H1 (cell line): Measurements from ENCODE around the gene RPUSD4. TPM values are rescaled to one million over a fixed set of nuclear protein-coding genes. Genes with fewer than 3 reads are reported as not detected.

ENCODE experiments used
- CTCF ChIA-PET: fragments of 300-600 bp; sonication (Branson Sonifier 250); formaldehyde crosslinking; loops from one replicate; lab custom pipeline; 2021; ENCODE audit not compliant: partially characterized antibody; lab: Charles Lee
- POLR2A ChIA-PET: fragments of 300-600 bp; sonication (Branson Sonifier 250); formaldehyde crosslinking; loops from one replicate; lab custom pipeline; 2021; ENCODE audit warnings: inconsistent platforms; ENCODE audit not compliant: partially characterized antibody; lab: Charles Lee
- DNase-seq, 2 experiments: peaks; one replicate each; pipeline versions ENCODE4 v3.0.0 to v3.0.0-alpha.2; 2010 to 2022; ENCODE audit warnings: low spot score in 2 of 2, low read depth in 1 of 2, mixed read lengths in 1 of 2
- FAIRE-seq: peaks from 2 replicates; lab custom pipeline; 2011; peaks lifted over from hg19 to GRCh38; lab: Jason Lieb, UNC
- H2AFZ ChIP-seq: 2 replicates; pipeline ENCODE4 v1.8.1; 2012; ENCODE audit warnings: low read length, inconsistent platforms
- H2AK5ac ChIP-seq: 2 replicates; pipeline ENCODE4 v1.6.1; 2013; ENCODE audit warnings: low read depth, low read length
- H2BK120ac ChIP-seq: replicated peaks from 2 replicates; pipeline ENCODE3; 2013; ENCODE audit warnings: low read depth, low read length, inconsistent platforms
- H2BK12ac ChIP-seq: 2 replicates; pipeline ENCODE4 v1.6.1; 2013; ENCODE audit warnings: low read depth, low read length
- H2BK15ac ChIP-seq: 2 replicates; pipeline ENCODE4 v1.6.1; 2013; ENCODE audit warnings: low read length
- H2BK20ac ChIP-seq: 2 replicates; pipeline ENCODE4 v1.6.1; 2013; ENCODE audit warnings: low read length
- H2BK5ac ChIP-seq: 2 replicates; pipeline ENCODE4 v1.6.1; 2013; ENCODE audit warnings: low read depth, low read length
- H3K14ac ChIP-seq: 2 replicates; pipeline ENCODE4 v1.6.1; 2013; ENCODE audit warnings: inconsistent platforms; ENCODE audit not compliant: insufficient read length
- H3K18ac ChIP-seq: 2 replicates; pipeline ENCODE4 v1.6.1; 2013; ENCODE audit warnings: low read length; ENCODE audit errors: extremely low read depth
- H3K23ac ChIP-seq: 2 replicates; pipeline ENCODE4 v1.6.1; 2013; ENCODE audit warnings: inconsistent platforms; ENCODE audit not compliant: insufficient read length
- H3K23me2 ChIP-seq: 2 replicates; pipeline ENCODE4 v1.6.1; 2013; ENCODE audit warnings: low read depth, low read length
- H3K27ac ChIP-seq: 2 replicates; pipeline ENCODE4 v1.6.1; 2011; ENCODE audit warnings: low read depth, low read length, inconsistent platforms
- H3K27me3 ChIP-seq, 4 experiments: replicated peaks in 1 of 4; 1 replicate in 1 of 4; 2 replicates in 3 of 4; pipeline versions ENCODE4 v1.6.1 to v1.8.1; 2011 to 2013; ENCODE audit warnings: low read length in 3 of 4, mild to moderate bottlenecking in 3 of 4, inconsistent platforms in 2 of 4, mixed read lengths in 2 of 4, moderate library complexity in 1 of 4; ENCODE audit not compliant: control insufficient read depth in 3 of 4, insufficient read depth in 3 of 4; ENCODE audit errors: extremely low read depth in 1 of 4
- H3K36me3 ChIP-seq, 4 experiments: 2 replicates each; pipeline versions ENCODE4 v1.6.1 to v1.8.1; 2011 to 2013; ENCODE audit warnings: mild to moderate bottlenecking in 4 of 4, low read length in 3 of 4, moderate library complexity in 2 of 4, control low read depth in 1 of 4, inconsistent platforms in 1 of 4; ENCODE audit not compliant: insufficient read depth in 4 of 4, control insufficient read depth in 2 of 4
- H3K4ac ChIP-seq: replicated peaks from 2 replicates; pipeline ENCODE3; 2013; ENCODE audit warnings: low read length, low read depth, mixed read lengths, inconsistent platforms; ENCODE audit not compliant: insufficient read length
- H3K4me1 ChIP-seq, 4 experiments: replicated peaks in 1 of 4; 1 replicate in 1 of 4; 2 replicates in 3 of 4; pipeline versions ENCODE4 v1.6.1 to v1.8.1; 2011 to 2013; ENCODE audit warnings: low read length in 3 of 4, inconsistent platforms in 2 of 4, mixed read lengths in 1 of 4; ENCODE audit not compliant: insufficient read depth in 4 of 4, control insufficient read depth in 3 of 4
- H3K4me2 ChIP-seq, 2 experiments: 2 replicates each; pipeline versions ENCODE4 v1.6.1 to v1.8.1; 2011 to 2013; ENCODE audit warnings: low read depth in 2 of 2, low read length in 2 of 2, control low read depth in 1 of 2, inconsistent platforms in 1 of 2, mild to moderate bottlenecking in 1 of 2; ENCODE audit not compliant: insufficient read depth in 1 of 2
- H3K4me3 ChIP-seq, 4 experiments: fragments of 200-600, 300-600 bp in 1 of 4; sonication (generic), shearing (Covaris generic), sonication (Bioruptor Twin) in 1 of 4; 2 replicates each; pipeline versions ENCODE4 v1.5.1 to v1.8.1; 2011 to 2016; ENCODE audit warnings: low read length in 4 of 4, low read depth in 3 of 4, control low read depth in 2 of 4, inconsistent platforms in 2 of 4, mild to moderate bottlenecking in 2 of 4, mixed read lengths in 1 of 4, moderate library complexity in 1 of 4; ENCODE audit not compliant: insufficient read depth in 2 of 4; ENCODE audit errors: extremely low read depth in 1 of 4
- H3K56ac ChIP-seq: replicated peaks from 2 replicates; pipeline ENCODE3; 2013; ENCODE audit warnings: low read depth, mild to moderate bottlenecking, mixed read lengths, low read length, inconsistent platforms; ENCODE audit not compliant: insufficient read length
- H3K79me1 ChIP-seq: 2 replicates; pipeline ENCODE4 v1.6.1; 2013; ENCODE audit warnings: low read depth, low read length, control low read depth
- H3K79me2 ChIP-seq, 2 experiments: 2 replicates each; pipeline versions ENCODE4 v1.6.1 to v1.8.1; 2012 to 2013; ENCODE audit warnings: low read length in 2 of 2, mild to moderate bottlenecking in 2 of 2, inconsistent platforms in 1 of 2; ENCODE audit not compliant: insufficient read depth in 2 of 2, control insufficient read depth in 1 of 2
- H3K9ac ChIP-seq, 4 experiments: replicated peaks in 1 of 4; 1 replicate in 1 of 4; 2 replicates in 3 of 4; pipeline versions ENCODE4 v1.6.1 to v1.8.1; 2011 to 2013; ENCODE audit warnings: low read depth in 3 of 4, low read length in 3 of 4, control low read depth in 2 of 4, mild to moderate bottlenecking in 2 of 4, moderate library complexity in 2 of 4, inconsistent platforms in 1 of 4; ENCODE audit errors: extremely low read depth in 1 of 4
- H3K9me3 ChIP-seq, 2 experiments: 2 replicates each; pipeline versions ENCODE4 v1.6.1 to v1.8.1; 2012 to 2013; ENCODE audit warnings: mild to moderate bottlenecking in 2 of 2, moderate library complexity in 2 of 2, control low read depth in 1 of 2, inconsistent platforms in 1 of 2, low read depth in 1 of 2, low read length in 1 of 2, mixed read lengths in 1 of 2; ENCODE audit not compliant: insufficient read depth in 2 of 2
- H4K20me1 ChIP-seq, 2 experiments: replicated peaks in 1 of 2; 2 replicates each; pipeline versions ENCODE3 to v1.8.1; 2011 to 2013; ENCODE audit warnings: inconsistent platforms in 2 of 2, low read length in 2 of 2, mild to moderate bottlenecking in 1 of 2; ENCODE audit not compliant: insufficient read depth in 2 of 2, control insufficient read depth in 1 of 2
- H4K5ac ChIP-seq: 2 replicates; pipeline ENCODE4 v1.6.1; 2013; ENCODE audit warnings: low read length, low read depth, mixed read lengths, inconsistent platforms; ENCODE audit not compliant: insufficient read length
- H4K8ac ChIP-seq: 2 replicates; pipeline ENCODE4 v1.8.0; 2013; ENCODE audit warnings: mild to moderate bottlenecking, moderate library complexity, low read length, inconsistent platforms; ENCODE audit not compliant: insufficient read depth; ENCODE audit errors: extremely low read depth
- H4K91ac ChIP-seq: replicated peaks from 2 replicates; pipeline ENCODE3; 2013; ENCODE audit warnings: low read length, mixed read lengths, inconsistent platforms; ENCODE audit not compliant: insufficient read length
- E2F6 ChIP-seq: IDR thresholded peaks from 2 replicates; pipeline ENCODE4 v1.6.1; 2012; ENCODE audit warnings: inconsistent platforms
- EZH2 ChIP-seq: fragments of 200-600 bp; sonication (generic); IDR thresholded peaks from 2 replicates; pipeline ENCODE4 v1.7.1; 2012; ENCODE audit warnings: low read depth, mild to moderate bottlenecking, moderate library complexity, low read length, inconsistent platforms; ENCODE audit not compliant: severe bottlenecking
- RAD21 ChIP-seq, 2 experiments: IDR thresholded peaks in 1 of 2; conservative IDR thresholded peaks in 1 of 2; 2 replicates each; pipeline ENCODE4 v1.6.1; 2011; ENCODE audit warnings: low read depth in 2 of 2, low read length in 2 of 2, improper control_type of control experiment in 1 of 2, inconsistent platforms in 1 of 2, mild to moderate bottlenecking in 1 of 2, moderate library complexity in 1 of 2
- RNF2 ChIP-seq: fragments of 200-900, 300-1000 bp; sonication (generic); IDR thresholded peaks from 2 replicates; pipeline ENCODE4 v1.7.1; 2016; ENCODE audit warnings: borderline replicate concordance, low read depth, mild to moderate bottlenecking, antibody characterized with exemption, low read length; ENCODE audit not compliant: poor library complexity, severe bottlenecking; ENCODE audit errors: missing control alignments
- WGBS, 2 experiments: shearing (Covaris generic) in 1 of 2; methylation state at CpG; one replicate each; pipeline versions ENCODE4 v1.1.6 to v1.1.7; 2013 to 2015; ENCODE audit warnings: low lambda C conversion rate in 2 of 2, mixed read lengths in 2 of 2, inconsistent platforms in 1 of 2, low coverage in 1 of 2, missing lambda C conversion rate in 1 of 2; ENCODE audit not compliant: insufficient replicate concordance in 2 of 2, insufficient coverage in 1 of 2, insufficient read length in 1 of 2; ENCODE audit errors: extremely low coverage in 1 of 2, missing lambda C conversion rate in 1 of 2; 5-methylcytosine and 5-hydroxymethylcytosine counted together
- polyA plus RNA-seq, 7 experiments: library from polyadenylated mRNA; depleted of rRNA in 3 of 7; stranded (reverse) in 5 of 7; unstranded in 2 of 7; fragments of >200 nt in 5 of 7; fragments of 200-250 nt in 2 of 7; gene quantifications; 1 replicate in 5 of 7; 2 replicates in 1 of 7; 4 replicates in 1 of 7; pipeline versions ENCODE4 v1.2.1 to v1.2.3, GENCODE V29; 2011 to 2013; ENCODE audit warnings: missing spikeins in 2 of 7, mixed read lengths in 2 of 7
- total RNA-seq: library from RNA; stranded (reverse); fragmentation: NEBNext Ultra II Directional; extraction: Animal tissue kit (Norgen Biotek cat#: 25700); gene quantifications from 2 replicates; pipeline ENCODE4 v1.2.1, GENCODE V29; 2021

The RPUSD4 gene
- total and polyA plus RNA-seq, 2 of the 8 experiments (the other 6 are each of a cell fraction or from before 2014, with no cell fraction given), result 36.1 to 50.7 TPM

GRCh38 chr11:126207896-126208295, 3.6 kb downstream of the RPUSD4 start:
- Histone ChIP-seq H3K4me1 (peaks cover 0 to 10% (median 3%) of the 10 kb centered on the region in 4 experiments; a peak in 2 of 7 replicates), H4K91ac (no peak overlapping the region), H3K36me3 (peaks cover 19 to 62% (median 44%) of the 10 kb centered on the region in 4 experiments), H3K79me1 (peaks cover 10% of the 10 kb centered on the region), H3K23ac (no peak overlapping the region), H3K18ac (no peak overlapping the region), H3K14ac (no peak overlapping the region), H3K4me2 (no peak overlapping the region), H2BK12ac (no peak overlapping the region), H2BK5ac (no peak overlapping the region), H3K27me3 (no peaks in the 10 kb centered on the region), H3K4me3 (no peak overlapping the region), H4K5ac (no peak overlapping the region), H2BK15ac (no peak overlapping the region), H3K79me2 (peaks cover 0 to 30% of the 10 kb centered on the region in 2 experiments; a peak in 3 of 4 replicates), H3K56ac (no peak overlapping the region), H2AFZ (no peak overlapping the region), H3K23me2 (peaks cover 7% of the 10 kb centered on the region; the same call in 1 of the 2 replicates), H2AK5ac (no peak overlapping the region), H4K20me1 (peaks cover 0 to 2% of the 10 kb centered on the region in 2 experiments), H3K9ac (no peak overlapping the region), H2BK20ac (no peak overlapping the region), H4K8ac (no peak overlapping the region), H3K27ac (no peak overlapping the region), H3K4ac (no peak overlapping the region), H2BK120ac (no peak overlapping the region), H3K9me3 (no peaks in the 10 kb centered on the region)
- POLR2A ChIA-PET, result interaction anchor here (0.7 to 1.2 kb wide), 2 partner anchors 150 to 289 kb away, joined by 3 read pairs; no protein-coding TSS in a partner anchor
- no peak for FAIRE-seq
- no peak for DNase-seq
- WGBS, 2 experiments, result 92% methylated on average over 2 of the region's 2 CpGs; no CpG with 5 or more reads in 1 of the 2 experiments
- CTCF ChIA-PET, result no interaction called here
- no peak for TF ChIP-seq RAD21 (IDR thresholded peaks at IDR 0.05 in 1 of 2, conservative IDR thresholded peaks at IDR 0.05 in 1 of 2; ENCODE audit: low read depth in 2 of 2, low read length in 2 of 2)
- no peak for TF ChIP-seq E2F6
- TF ChIP-seq EZH2, result no peak
- TF ChIP-seq RNF2, result no peak
